ENCODE data around the gene TMEM258. TPM values are rescaled to one million over a fixed set of nuclear protein-coding genes. Genes with fewer than 3 reads are reported as not detected.

TMEM258 gene
- total RNA-seq: 100 to 1,000 TPM in 2 of 6 donors, 10 to 100 TPM in 4; 69.8 to 108 (median 94.4) TPM
- 100 to 1,000 TPM in 1 of 2 donors, 10 to 100 TPM in 1; 87.4 to 171 TPM for polyA plus RNA-seq

- peak within 1 kb of the TSS; percentile 63 to 88 (median 82) for H3K4me3 ChIP-seq
- no peak for FAIRE-seq
- no peaks in the 10 kb centered on the region for H3K9me3 ChIP-seq
- peaks cover 0 to 23% (median 7%) of the 10 kb centered on the region in 3 donors for H3K36me3 ChIP-seq
- intact Hi-C loops (cut with DNase I): no loop called here
- TF ChIP-seq CTCF (IDR thresholded peaks at IDR 0.05): no peak
- peak; percentile 82 to 96 (median 88) for DNase-seq
- peak within 1 kb of the TSS; percentile 86 to 97 (median 96) for H3K27ac ChIP-seq
- H3K27me3 ChIP-seq: no peaks in the 10 kb centered on the region
- peaks cover 0 to 19% (median 0%) of the 10 kb centered on the region in 3 donors for H3K4me1 ChIP-seq
- ATAC-seq: peak; percentile 88 to 93 (median 90)
- WGBS, 2 donors: 0% methylated on average over 59 to 61 of the region's 61 CpGs
These were observed at the start of gene TMEM258, which contains the start of gene FEN1 for GRCh38 chr11:61792310-61793082. TMEM258 (minus strand) TSS chr11:61792599; CDS start chr11:61792558, 41 bp downstream. FEN1 (plus strand) TSS chr11:61792911; CDS start chr11:61795362, 2,451 bp downstream.

- no peak for FAIRE-seq
- intact Hi-C loops (cut with DNase I): no loop called here
- ATAC-seq: peak in 1 of 4 donors; percentile 60
- Histone ChIP-seq H3K36me3 (no peaks in the 10 kb centered on the region), H3K9me3 (no peaks in the 10 kb centered on the region), H3K4me3 (no peak overlapping the region), H3K27ac (no peak overlapping the region), H3K4me1 (no peaks in the 10 kb centered on the region), H3K27me3 (no peaks in the 10 kb centered on the region)
- 70 to 78% methylated on average over 12 of the region's 12 CpGs for WGBS, 2 donors
- DNase-seq: no peak
- no peak for TF ChIP-seq CTCF (IDR thresholded peaks at IDR 0.05)
These were observed 49.5 kb upstream of the TMEM258 start for GRCh38 chr11:61841636-61842527.

GRCh38 chr11:61840371-61840770, 48.0 kb upstream of the TMEM258 start:
- no peaks in the 10 kb centered on the region for H3K27me3 ChIP-seq
- intact Hi-C loops (cut with DNase I): no loop called here
- no peak for FAIRE-seq
- TF ChIP-seq CTCF (IDR thresholded peaks at IDR 0.05): no peak
- WGBS, 2 donors: 87 to 91% methylated on average over 7 of the region's 7 CpGs
- DNase-seq: no peak
- no peaks in the 10 kb centered on the region for H3K36me3 ChIP-seq
- H3K9me3 ChIP-seq: no peaks in the 10 kb centered on the region
- no peak overlapping the region for H3K4me3 ChIP-seq
- no peak for ATAC-seq
- H3K27ac ChIP-seq: no peak overlapping the region
- no peaks in the 10 kb centered on the region for H3K4me1 ChIP-seq

- Histone ChIP-seq H3K27me3 (no peaks in the 10 kb centered on the region), H3K9me3 (no peaks in the 10 kb centered on the region), H3K27ac (no peak overlapping the region), H3K36me3 (no peaks in the 10 kb centered on the region), H3K4me3 (no peak overlapping the region), H3K4me1 (no peaks in the 10 kb centered on the region)
- intact Hi-C loops (cut with DNase I): no loop called here
- ATAC-seq (no peak), FAIRE-seq (no peak), DNase-seq (no peak)
- 94% methylated on average over 2 of the region's 2 CpGs for WGBS, 2 donors
- TF ChIP-seq CTCF (IDR thresholded peaks at IDR 0.05): no peak
These were observed 47.3 kb upstream of the TMEM258 start for GRCh38 chr11:61839742-61840141.

Data from pancreas (tissue), 10 donors.